Measurements from ENCODE around the gene SERINC3. TPM values are rescaled to one million over a fixed set of nuclear protein-coding genes. Genes with fewer than 3 reads are reported as not detected.

The SERINC3 gene
- total RNA-seq, 1 experiment from 2014 or later = 41.3 TPM

DNA sequence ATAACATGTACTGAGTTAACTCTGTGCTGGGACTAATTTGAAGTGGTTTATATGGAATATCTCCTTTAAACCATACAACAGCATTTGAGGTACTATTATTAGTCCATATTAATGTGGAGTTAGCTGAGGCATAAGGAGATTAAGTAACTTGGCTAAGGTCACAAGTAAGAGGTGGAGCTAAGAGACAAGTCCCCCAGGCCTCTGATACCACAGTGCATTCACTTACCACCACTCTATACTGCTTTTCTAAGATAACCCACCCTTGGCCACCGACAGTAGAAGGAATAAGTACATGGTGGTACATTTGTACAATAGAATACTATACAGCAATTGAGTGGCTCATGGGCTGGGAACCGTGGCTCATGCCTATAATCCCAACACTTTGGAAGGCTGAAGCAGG is 62.6 kb downstream of the SERINC3 start:
- peaks cover 10% of the 10 kb centered on the region for H3K4me1 Mint-ChIP-seq
- POLR2A ChIA-PET = no interaction called here
- H3K27ac Mint-ChIP-seq = no peak overlapping the region
- DNase-seq (ENCODE audit: low spot score) (no peak), ATAC-seq (no peak)
- TF ChIP-seq, protein P1, sequence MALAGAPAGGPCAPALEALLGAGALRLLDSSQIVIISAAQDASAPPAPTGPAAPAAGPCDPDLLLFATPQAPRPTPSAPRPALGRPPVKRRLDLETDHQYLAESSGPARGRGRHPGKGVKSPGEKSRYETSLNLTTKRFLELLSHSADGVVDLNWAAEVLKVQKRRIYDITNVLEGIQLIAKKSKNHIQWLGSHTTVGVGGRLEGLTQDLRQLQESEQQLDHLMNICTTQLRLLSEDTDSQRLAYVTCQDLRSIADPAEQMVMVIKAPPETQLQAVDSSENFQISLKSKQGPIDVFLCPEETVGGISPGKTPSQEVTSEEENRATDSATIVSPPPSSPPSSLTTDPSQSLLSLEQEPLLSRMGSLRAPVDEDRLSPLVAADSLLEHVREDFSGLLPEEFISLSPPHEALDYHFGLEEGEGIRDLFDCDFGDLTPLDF (CRISPR knock-in tag; IDR thresholded peaks at IDR 0.05) = no peak
- TF ChIP-seq, protein P2, sequence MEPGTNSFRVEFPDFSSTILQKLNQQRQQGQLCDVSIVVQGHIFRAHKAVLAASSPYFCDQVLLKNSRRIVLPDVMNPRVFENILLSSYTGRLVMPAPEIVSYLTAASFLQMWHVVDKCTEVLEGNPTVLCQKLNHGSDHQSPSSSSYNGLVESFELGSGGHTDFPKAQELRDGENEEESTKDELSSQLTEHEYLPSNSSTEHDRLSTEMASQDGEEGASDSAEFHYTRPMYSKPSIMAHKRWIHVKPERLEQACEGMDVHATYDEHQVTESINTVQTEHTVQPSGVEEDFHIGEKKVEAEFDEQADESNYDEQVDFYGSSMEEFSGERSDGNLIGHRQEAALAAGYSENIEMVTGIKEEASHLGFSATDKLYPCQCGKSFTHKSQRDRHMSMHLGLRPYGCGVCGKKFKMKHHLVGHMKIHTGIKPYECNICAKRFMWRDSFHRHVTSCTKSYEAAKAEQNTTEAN (CRISPR knock-in tag; IDR thresholded peaks at IDR 0.05) = no peak
- no peak for TF ChIP-seq NR2C2 (CRISPR knock-in tag; IDR thresholded peaks at IDR 0.05)
- no peak for TF ChIP-seq GTF2I (CRISPR knock-in tag; conservative IDR thresholded peaks at IDR 0.05)
- TF ChIP-seq IRF2 (CRISPR knock-in tag; IDR thresholded peaks at IDR 0.05; ENCODE audit: borderline replicate concordance, low read depth) = no peak
- TF ChIP-seq SOX15 (CRISPR knock-in tag; IDR thresholded peaks at IDR 0.05) = no peak
- TF ChIP-seq, protein P3, sequence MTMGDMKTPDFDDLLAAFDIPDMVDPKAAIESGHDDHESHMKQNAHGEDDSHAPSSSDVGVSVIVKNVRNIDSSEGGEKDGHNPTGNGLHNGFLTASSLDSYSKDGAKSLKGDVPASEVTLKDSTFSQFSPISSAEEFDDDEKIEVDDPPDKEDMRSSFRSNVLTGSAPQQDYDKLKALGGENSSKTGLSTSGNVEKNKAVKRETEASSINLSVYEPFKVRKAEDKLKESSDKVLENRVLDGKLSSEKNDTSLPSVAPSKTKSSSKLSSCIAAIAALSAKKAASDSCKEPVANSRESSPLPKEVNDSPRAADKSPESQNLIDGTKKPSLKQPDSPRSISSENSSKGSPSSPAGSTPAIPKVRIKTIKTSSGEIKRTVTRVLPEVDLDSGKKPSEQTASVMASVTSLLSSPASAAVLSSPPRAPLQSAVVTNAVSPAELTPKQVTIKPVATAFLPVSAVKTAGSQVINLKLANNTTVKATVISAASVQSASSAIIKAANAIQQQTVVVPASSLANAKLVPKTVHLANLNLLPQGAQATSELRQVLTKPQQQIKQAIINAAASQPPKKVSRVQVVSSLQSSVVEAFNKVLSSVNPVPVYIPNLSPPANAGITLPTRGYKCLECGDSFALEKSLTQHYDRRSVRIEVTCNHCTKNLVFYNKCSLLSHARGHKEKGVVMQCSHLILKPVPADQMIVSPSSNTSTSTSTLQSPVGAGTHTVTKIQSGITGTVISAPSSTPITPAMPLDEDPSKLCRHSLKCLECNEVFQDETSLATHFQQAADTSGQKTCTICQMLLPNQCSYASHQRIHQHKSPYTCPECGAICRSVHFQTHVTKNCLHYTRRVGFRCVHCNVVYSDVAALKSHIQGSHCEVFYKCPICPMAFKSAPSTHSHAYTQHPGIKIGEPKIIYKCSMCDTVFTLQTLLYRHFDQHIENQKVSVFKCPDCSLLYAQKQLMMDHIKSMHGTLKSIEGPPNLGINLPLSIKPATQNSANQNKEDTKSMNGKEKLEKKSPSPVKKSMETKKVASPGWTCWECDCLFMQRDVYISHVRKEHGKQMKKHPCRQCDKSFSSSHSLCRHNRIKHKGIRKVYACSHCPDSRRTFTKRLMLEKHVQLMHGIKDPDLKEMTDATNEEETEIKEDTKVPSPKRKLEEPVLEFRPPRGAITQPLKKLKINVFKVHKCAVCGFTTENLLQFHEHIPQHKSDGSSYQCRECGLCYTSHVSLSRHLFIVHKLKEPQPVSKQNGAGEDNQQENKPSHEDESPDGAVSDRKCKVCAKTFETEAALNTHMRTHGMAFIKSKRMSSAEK (CRISPR knock-in tag; IDR thresholded peaks at IDR 0.05; ENCODE audit: borderline replicate concordance) = no peak
- TF ChIP-seq, protein P4, sequence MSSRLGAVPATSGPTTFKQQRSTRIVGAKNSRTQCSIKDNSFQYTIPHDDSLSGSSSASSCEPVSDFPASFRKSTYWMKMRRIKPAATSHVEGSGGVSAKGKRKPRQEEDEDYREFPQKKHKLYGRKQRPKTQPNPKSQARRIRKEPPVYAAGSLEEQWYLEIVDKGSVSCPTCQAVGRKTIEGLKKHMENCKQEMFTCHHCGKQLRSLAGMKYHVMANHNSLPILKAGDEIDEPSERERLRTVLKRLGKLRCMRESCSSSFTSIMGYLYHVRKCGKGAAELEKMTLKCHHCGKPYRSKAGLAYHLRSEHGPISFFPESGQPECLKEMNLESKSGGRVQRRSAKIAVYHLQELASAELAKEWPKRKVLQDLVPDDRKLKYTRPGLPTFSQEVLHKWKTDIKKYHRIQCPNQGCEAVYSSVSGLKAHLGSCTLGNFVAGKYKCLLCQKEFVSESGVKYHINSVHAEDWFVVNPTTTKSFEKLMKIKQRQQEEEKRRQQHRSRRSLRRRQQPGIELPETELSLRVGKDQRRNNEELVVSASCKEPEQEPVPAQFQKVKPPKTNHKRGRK (CRISPR knock-in tag; IDR thresholded peaks at IDR 0.05; ENCODE audit: borderline replicate concordance) = no peak
- no peak for TF ChIP-seq ZNF263 (CRISPR knock-in tag; IDR thresholded peaks at IDR 0.05; ENCODE audit: low read depth)
- CTCF ChIA-PET = interaction anchor here (1.0 to 2.3 kb wide), 2 partner anchors 10 to 70 kb away, joined by 3 to 7 read pairs; no protein-coding TSS in a partner anchor
- no peaks in the 10 kb centered on the region for H3K36me3 Mint-ChIP-seq
- no peak overlapping the region for H3K4me3 Mint-ChIP-seq
- H3K9me3 Mint-ChIP-seq = no peaks in the 10 kb centered on the region
- no peaks in the 10 kb centered on the region; the same call in 1 of the 2 replicates for H3K27me3 Mint-ChIP-seq (ENCODE audit: low read depth)

DNA sequence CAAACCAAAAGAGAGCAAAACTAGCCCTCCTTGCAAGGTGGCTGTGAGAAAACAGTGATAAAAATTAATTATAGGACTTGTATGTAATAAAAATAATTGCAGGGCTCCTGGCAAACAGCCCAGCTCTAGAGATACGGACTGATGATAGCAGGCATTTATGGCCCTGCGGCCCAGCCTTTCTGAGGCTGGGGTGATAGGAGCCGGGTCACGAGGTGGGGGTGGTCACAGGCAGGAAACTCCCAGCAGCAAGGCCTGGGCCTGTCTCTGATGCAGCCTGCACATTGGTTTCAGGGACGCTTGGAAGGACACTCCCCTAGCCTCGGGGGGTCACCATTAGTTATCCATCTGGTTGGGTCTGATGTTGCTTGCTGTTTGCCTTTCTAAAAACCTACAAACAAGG is 64.9 kb downstream of the SERINC3 start:
- ATAC-seq = 0 out of 2 replicates have a peak, but pooled peaks have one; percentile 18
- CTCF ChIA-PET = interaction anchor here (1.6 kb wide), 1 partner anchor 73 kb away, joined by 5 read pairs; no protein-coding TSS in a partner anchor
- Mint-ChIP-seq H3K36me3 (no peaks in the 10 kb centered on the region), H3K4me3 (no peak overlapping the region), H3K27ac (no peak overlapping the region), H3K9me3 (no peaks in the 10 kb centered on the region), H3K4me1 (peaks cover 10% of the 10 kb centered on the region), H3K27me3 (ENCODE audit: low read depth) (no peaks in the 10 kb centered on the region)
- no peak for TF ChIP-seq NFATC4 (CRISPR knock-in tag; IDR thresholded peaks at IDR 0.05)
- no peak for TF ChIP-seq ZNF121 (CRISPR knock-in tag; IDR thresholded peaks at IDR 0.05)
- TF ChIP-seq GRHL2 (CRISPR knock-in tag; IDR thresholded peaks at IDR 0.05; ENCODE audit: insufficient replicate concordance, severe bottlenecking) = no peak
- no peak for TF ChIP-seq NR3C1 (CRISPR knock-in tag; conservative IDR thresholded peaks at IDR 0.05; ENCODE audit: low read depth)
- TF ChIP-seq FOXK1 (CRISPR knock-in tag; IDR thresholded peaks at IDR 0.05) = no peak
- TF ChIP-seq JUN (CRISPR knock-in tag; IDR thresholded peaks at IDR 0.05) = no peak
- TF ChIP-seq, protein P5, sequence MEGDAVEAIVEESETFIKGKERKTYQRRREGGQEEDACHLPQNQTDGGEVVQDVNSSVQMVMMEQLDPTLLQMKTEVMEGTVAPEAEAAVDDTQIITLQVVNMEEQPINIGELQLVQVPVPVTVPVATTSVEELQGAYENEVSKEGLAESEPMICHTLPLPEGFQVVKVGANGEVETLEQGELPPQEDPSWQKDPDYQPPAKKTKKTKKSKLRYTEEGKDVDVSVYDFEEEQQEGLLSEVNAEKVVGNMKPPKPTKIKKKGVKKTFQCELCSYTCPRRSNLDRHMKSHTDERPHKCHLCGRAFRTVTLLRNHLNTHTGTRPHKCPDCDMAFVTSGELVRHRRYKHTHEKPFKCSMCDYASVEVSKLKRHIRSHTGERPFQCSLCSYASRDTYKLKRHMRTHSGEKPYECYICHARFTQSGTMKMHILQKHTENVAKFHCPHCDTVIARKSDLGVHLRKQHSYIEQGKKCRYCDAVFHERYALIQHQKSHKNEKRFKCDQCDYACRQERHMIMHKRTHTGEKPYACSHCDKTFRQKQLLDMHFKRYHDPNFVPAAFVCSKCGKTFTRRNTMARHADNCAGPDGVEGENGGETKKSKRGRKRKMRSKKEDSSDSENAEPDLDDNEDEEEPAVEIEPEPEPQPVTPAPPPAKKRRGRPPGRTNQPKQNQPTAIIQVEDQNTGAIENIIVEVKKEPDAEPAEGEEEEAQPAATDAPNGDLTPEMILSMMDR (IDR thresholded peaks at IDR 0.05) = no peak
- TF ChIP-seq, protein P6, sequence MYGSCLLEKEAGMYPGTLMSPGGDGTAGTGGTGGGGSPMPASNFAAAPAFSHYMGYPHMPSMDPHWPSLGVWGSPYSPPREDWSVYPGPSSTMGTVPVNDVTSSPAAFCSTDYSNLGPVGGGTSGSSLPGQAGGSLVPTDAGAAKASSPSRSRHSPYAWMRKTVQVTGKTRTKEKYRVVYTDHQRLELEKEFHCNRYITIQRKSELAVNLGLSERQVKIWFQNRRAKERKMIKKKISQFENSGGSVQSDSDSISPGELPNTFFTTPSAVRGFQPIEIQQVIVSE (CRISPR knock-in tag; IDR thresholded peaks at IDR 0.05; ENCODE audit: borderline replicate concordance) = no peak
- no peak for TF ChIP-seq ELF4 (CRISPR knock-in tag; IDR thresholded peaks at IDR 0.05; ENCODE audit: low read depth)
- TF ChIP-seq CBFB (CRISPR knock-in tag; IDR thresholded peaks at IDR 0.05; ENCODE audit: low read depth) = no peak
- no peak for TF ChIP-seq ETV6 (CRISPR knock-in tag; IDR thresholded peaks at IDR 0.05)
- POLR2A ChIA-PET = no interaction called here
- DNase-seq (ENCODE audit: low spot score) = no peak

Measured in WTC11 (cell line).